HG02623 (cell line): ENCODE measurements around the gene TFIP11.

Experiments used
- ATAC-seq: cut with Tn5 transposase; IDR thresholded peaks from one replicate; pipeline ENCODE4 v1.9.1; 2021; ENCODE audit warnings: moderate library complexity; ENCODE audit not compliant: unreplicated experiment

Gene TFIP11

DNA sequence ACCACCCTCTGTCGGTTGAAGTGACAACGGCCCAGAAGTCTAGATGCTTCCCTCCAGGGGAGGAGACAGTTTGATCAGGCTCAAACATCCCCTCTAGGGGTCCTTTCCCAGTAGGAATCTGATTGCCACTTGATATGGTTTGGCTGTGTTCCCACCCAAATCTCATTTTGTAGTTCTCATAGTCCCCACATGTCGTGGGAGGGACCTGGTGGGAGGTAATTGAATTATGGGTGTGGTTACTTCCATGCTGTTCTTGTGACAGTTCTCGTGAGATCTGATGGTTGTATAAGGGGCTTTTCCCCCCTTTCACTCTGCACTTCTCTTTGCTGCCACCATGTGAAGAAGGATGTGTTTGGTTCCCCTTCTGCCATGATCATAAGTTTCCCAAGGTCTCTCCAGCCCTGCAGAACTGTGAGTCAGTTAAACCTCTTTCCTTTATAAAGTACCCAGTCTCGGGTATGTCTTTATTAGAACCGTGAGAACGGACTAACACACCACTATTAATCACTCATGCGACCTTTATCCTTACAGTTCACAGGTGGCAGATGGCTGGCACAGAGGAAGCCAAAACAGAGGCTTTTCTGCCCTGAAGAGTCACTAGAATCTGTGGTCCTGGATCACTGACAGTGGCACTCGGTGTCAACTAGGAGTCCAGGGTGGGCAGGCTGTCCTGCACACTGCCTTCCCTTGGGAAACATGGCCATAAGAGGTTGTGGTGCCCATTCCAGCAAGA is 61.7 kb downstream of the TFIP11 start:
- no peak for ATAC-seq

DNA sequence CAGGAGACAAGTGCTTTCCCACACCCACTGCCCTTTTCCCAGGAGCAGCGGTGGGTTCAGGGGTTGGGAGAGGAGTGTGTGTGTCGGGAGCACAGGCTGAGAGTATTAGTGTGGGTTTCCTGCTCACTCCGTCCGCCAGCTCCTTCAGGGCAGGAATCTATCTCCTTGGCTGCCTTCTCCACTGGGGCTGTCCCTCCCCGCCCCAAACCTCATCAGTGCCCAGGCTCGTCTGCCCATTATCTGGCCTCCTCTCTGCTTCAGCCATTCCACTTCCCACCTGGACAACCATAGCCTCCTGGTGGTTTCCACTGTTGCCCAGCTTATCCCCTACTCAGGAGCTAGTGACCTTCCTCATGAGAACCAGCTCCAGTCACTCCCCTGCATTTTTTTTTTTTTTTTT is 63.3 kb downstream of the TFIP11 start:
- no peak for ATAC-seq

DNA sequence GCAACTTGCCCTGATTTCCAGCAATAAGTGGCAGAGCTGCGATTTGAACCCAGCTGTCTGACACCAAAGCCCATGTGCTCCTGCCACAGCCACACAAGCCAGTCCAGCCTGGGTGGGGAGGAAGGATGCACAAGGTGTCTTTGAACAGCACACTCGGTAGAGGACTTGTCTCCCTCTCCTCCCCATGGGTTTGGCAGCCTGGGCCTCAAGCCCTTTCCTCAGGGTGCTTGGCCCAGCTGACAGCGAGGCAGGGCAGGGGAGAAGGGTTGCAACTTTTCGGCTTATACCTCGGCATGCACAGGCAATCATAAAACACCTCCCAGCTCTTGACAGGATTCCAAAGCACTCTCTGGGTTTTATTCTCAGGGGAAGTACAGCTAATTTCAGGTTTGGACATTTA is 63.9 kb downstream of the TFIP11 start:
- ATAC-seq, result no peak

DNA sequence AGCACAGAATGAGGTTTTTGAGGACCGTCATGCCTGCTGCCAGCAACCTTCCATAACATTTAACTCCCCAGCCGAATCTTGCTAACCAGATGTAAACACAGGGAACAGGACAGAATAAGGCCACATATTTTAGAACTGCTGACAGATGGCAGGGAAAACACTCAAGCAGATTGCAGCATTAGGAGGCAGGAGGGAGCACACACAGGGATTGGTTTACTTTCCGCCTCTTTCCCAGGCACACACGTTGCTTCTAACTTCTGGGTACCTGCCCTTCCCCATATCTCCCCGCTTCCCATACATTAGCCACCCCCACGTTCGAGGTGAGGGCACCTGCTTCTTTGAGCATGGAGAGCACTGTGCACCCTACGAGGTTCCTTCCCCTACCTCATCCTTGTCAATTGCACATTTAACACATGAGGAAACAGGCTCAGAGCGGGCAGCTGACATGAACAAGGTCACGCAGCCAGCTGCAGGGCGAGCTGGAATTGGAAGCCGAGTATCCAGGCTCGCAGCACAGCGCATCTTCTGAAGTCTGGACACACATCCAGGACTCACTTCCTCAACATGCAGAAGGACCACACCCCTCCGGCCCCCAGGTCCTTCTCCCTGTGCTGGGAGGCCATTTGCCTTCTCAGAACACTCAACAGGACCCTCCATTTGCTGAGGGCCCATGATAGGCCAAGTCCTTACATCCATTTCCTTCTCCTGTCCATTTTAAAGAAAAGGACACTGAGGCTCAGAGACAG is 64.5 kb downstream of the TFIP11 start:
- ATAC-seq, result no peak

DNA sequence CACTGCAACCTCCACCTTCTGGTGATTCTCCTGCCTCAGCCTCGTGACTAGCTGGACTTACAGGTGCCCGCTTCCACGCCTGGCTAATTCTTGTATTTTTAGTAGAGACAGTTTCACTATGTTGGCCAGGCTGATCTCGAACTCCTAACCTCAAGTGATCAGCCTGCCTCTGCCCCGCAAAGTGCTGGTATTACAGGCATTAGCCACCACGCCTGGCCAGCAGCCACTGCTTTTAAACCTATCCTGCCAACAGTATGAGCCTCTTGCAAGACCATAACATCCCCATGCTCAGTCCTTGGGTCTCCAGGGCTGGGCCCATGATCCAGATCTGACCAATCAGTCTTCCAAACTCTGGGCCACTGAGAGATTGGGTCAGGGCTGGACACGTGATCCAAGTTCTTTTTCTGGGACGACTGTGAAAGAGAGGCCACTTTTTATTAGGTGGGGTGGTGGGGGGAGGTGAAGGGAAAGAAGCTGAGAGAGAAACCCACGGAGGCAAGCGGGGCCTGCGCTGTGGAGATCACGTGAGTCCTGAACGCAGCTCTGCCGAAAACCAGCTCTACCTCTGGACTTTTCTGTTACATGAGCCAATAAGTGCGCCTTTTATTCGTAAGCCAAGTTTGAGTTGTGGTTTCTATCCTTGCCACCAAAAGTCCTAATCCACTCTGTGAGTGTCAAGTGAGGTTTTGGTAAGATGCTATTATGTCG is 65.3 kb downstream of the TFIP11 start:
- no peak for ATAC-seq

DNA sequence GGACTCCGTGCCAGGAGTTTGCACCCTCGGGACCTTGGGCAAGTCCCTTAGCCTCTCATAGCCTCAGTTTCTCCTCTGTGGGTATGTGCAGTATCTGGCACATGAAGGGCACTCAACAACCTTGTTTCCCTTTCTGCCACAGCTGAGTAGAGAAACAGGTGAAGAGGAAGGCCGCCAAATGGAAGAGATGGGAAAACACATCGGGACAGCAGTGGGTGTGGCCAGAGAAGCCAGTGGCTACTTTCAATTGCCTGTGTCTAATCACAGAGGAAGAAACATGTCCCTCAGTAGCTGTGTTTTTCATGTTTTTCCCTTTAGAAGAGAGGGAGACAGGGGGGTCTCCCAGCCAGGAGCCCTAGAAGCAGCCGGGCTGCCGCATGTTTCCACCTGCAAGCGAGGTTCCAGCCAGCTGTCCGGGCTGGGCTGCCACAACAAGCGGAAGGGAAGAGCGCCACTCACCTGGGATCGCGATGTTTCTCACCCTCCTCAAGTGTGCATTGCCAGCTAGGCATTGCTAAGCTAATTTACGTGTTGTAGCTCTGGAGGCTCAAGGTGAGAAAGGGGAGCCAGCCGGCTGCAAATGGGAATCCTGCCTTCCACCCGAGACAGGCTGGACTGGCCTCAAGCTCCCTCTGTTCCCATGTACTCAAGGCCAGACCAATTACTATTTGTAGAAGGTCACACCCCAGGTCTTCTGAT is 66.5 kb downstream of the TFIP11 start:
- ATAC-seq, result no peak

DNA sequence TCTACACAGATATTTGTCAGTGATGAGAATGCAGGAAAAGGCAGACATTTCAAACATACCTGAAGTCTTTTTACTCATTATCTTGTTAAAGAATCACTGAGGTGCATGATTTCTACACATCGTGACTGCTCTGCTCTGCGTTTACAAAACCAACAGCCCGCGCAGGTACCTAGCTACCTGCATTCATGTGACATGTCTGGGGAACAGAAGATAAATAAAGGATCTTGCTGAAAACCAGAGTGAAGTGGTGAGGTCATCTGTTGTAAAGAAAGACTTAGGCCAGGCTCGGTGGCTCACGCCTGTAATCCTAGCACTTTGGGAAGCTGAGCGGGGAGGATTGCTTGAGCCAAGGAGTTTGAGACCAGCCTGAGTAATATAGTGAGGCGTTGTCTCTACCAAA is 67.5 kb downstream of the TFIP11 start:
- ATAC-seq, result no peak

DNA sequence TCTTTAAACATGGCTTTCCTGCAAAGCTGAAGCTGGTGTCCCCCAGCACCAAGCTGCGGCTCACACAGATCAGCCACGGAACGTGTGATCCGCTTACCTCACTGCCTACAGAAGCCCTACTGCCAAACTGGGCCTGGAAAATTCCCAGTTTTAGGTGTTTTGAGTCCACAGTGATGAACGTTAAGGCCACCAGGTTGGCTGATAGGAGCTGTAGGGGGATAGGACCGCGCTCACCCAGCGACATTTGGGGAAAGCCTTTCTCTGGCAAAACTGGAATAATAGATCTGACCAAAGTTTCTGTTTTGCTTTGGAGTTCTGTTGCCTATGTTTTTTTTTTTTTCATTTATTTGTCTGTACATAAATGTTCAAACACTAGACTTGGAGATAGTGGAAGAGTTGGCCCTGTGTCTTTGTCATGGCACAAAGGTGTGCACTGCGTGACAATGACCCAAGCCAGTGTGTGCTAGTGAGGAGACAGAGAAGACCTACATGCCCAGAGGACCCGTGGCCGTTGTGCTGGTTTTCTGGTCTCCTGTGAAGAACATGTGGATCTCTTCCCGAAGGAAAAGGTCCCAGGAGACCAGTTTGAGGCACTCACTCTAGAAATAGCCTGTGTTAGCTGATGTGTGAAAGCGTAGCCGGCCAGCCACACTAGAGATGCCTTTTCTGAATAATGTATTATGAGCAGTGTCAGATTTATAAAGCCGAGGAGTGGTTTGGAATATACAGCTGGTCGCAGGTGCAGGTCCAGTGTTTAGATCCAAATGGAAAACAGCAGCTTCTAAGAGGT is 68.2 kb downstream of the TFIP11 start:
- ATAC-seq, result no peak

DNA sequence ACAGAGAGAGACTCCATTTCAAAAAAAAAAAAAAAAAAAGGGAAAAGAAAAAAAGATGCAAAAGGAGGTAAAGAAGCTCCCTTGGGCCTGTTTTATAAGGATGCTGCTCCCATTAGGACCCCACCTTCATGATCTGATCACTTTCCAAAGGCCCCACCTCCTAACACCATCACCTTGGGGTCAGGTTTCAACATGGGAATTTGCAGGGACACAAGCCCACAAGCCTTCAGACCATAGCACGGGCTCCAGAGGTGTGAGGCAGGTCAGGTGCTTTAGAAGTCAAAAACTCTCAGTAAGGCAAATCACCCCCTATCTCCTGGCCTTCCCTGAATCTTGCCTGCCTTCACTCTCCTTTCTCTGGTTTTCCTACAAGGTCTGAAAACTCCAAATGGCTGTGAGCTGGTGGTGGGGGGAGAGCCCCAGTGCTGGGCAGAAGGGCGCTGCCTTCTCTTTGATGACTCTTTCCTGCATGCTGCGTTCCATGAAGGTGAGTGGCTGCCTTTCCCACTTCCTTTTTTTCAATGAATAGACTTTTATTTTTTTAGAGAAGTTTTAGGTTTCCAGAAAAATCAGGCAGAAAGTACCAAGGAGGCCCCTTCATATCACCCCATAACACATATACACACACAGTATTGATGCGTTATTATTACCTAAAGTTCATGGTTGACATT is 70.1 kb downstream of the TFIP11 start:
- no peak for ATAC-seq
